K562 (cell line): ENCODE results near the gene PHC3. TPM values are rescaled to one million over a fixed set of nuclear protein-coding genes. Genes with fewer than 3 reads are reported as not detected.

ENCODE experiments used
- BRF1 ChIP-seq: IDR thresholded peaks from 3 replicates; pipeline ENCODE4 v1.6.1; 2011; ENCODE audit warnings: borderline replicate concordance, mild to moderate bottlenecking; ENCODE audit not compliant: insufficient read length; ENCODE audit errors: extremely low read depth
- E2F5 ChIP-seq: sonication (generic); formaldehyde crosslinking; IDR thresholded peaks from 2 replicates; pipeline ENCODE4 v1.8.0; 2022; ENCODE audit warnings: mild to moderate bottlenecking, missing genetic modification reagents
- ETS1 ChIP-seq: conservative IDR thresholded peaks from 2 replicates; pipeline ENCODE4 v1.6.1; 2011; ENCODE audit warnings: low read depth, mild to moderate bottlenecking, low read length; ENCODE audit not compliant: control insufficient read depth
- GTF2E2 ChIP-seq: fragments of 200-800 bp; sonication (Bioruptor generic); IDR thresholded peaks from 2 replicates; pipeline ENCODE4 v1.6.1; 2016; ENCODE audit warnings: missing genetic modification characterization, missing compliant biosample characterization
- GTF3C2 ChIP-seq: IDR thresholded peaks from 3 replicates; pipeline ENCODE4 v1.6.1; 2011; ENCODE audit warnings: borderline replicate concordance, mild to moderate bottlenecking, moderate library complexity; ENCODE audit not compliant: insufficient read length; ENCODE audit errors: extremely low read depth
- HDAC1 ChIP-seq, 2 experiments: fragments of 450-650 bp; IDR thresholded peaks; 2 replicates each; pipeline ENCODE4 v1.6.1; 2016 to 2017; ENCODE audit warnings: inconsistent platforms in 1 of 2, mild to moderate bottlenecking in 1 of 2, moderate library complexity in 1 of 2
- HIVEP1 ChIP-seq: fragments of 250-450 bp; sonication (Bioruptor Pico); IDR thresholded peaks from 2 replicates; pipeline ENCODE4 v1.4.0; 2020; ENCODE audit warnings: mild to moderate bottlenecking
- JUN ChIP-seq, 2 experiments: sonication (generic) in 1 of 2; formaldehyde crosslinking in 1 of 2; IDR thresholded peaks; 2 replicates each; pipeline versions ENCODE4 v1.6.1 to v1.8.0; 2012 to 2022; ENCODE audit warnings: borderline replicate concordance in 2 of 2, mild to moderate bottlenecking in 2 of 2, improper control_type of control experiment in 1 of 2, low read depth in 1 of 2, low read length in 1 of 2, missing genetic modification reagents in 1 of 2
- KAT7 ChIP-seq: sonication (generic); formaldehyde crosslinking; IDR thresholded peaks from 2 replicates; pipeline ENCODE4 v1.8.0; 2022; ENCODE audit warnings: missing genetic modification reagents, mild to moderate bottlenecking, borderline replicate concordance
- KHSRP ChIP-seq: fragments of 450-650 bp; IDR thresholded peaks from 2 replicates; pipeline ENCODE4 v1.6.1; 2017
- KLF6 ChIP-seq: fragments of 250-450 bp; sonication (Bioruptor Pico); IDR thresholded peaks from 2 replicates; pipeline ENCODE4 v1.4.0; 2020; ENCODE audit warnings: mild to moderate bottlenecking, moderate library complexity, borderline replicate concordance
- L3MBTL2 ChIP-seq: fragments of 450-650 bp; IDR thresholded peaks from 2 replicates; pipeline ENCODE4 v1.6.1; 2016; ENCODE audit warnings: mild to moderate bottlenecking, moderate library complexity
- MCM3 ChIP-seq: fragments of 450-650 bp; IDR thresholded peaks from 2 replicates; pipeline ENCODE4 v1.6.1; 2016
- MEF2D ChIP-seq: conservative IDR thresholded peaks from 2 replicates; pipeline ENCODE4 v1.6.1; 2016; ENCODE audit warnings: low read depth, missing genetic modification characterization, missing compliant biosample characterization
- MTA2 ChIP-seq: fragments of 450-650 bp; IDR thresholded peaks from 2 replicates; pipeline ENCODE4 v1.6.1; 2016; ENCODE audit warnings: low read depth
- MTF1 ChIP-seq: fragments of 250-450 bp; sonication (Bioruptor Pico); IDR thresholded peaks from 2 replicates; pipeline ENCODE4 v1.9.0; 2021; ENCODE audit warnings: moderate library complexity, mild to moderate bottlenecking, inconsistent platforms, borderline replicate concordance
- NFE2L1 ChIP-seq: fragments of 450-650 bp; IDR thresholded peaks from 2 replicates; pipeline ENCODE4 v1.6.1; 2016; ENCODE audit warnings: missing genetic modification characterization, low read depth, mild to moderate bottlenecking, missing compliant biosample characterization, moderate library complexity, borderline replicate concordance
- POLR2AphosphoS5 ChIP-seq: IDR thresholded peaks from 2 replicates; pipeline ENCODE4 v1.6.1; 2011; ENCODE audit warnings: mild to moderate bottlenecking, low read depth, low read length, moderate library complexity; ENCODE audit not compliant: control insufficient read depth, insufficient read depth
- PYGO2 ChIP-seq: fragments of 450-650 bp; IDR thresholded peaks from 2 replicates; pipeline ENCODE4 v1.6.1; 2016; ENCODE audit warnings: mild to moderate bottlenecking, missing genetic modification characterization, moderate library complexity, missing compliant biosample characterization
- RBM22 ChIP-seq: fragments of 200-400 bp; formaldehyde crosslinking; IDR thresholded peaks from 2 replicates; pipeline ENCODE4 v1.6.1; 2018; ENCODE audit warnings: low read length, low read depth; ENCODE audit not compliant: poor library complexity, severe bottlenecking
- ZNF174 ChIP-seq: fragments of 250-450 bp; sonication (Bioruptor Pico); IDR thresholded peaks from 2 replicates; pipeline ENCODE4 v1.4.0; 2020; ENCODE audit warnings: mild to moderate bottlenecking
- ZNF512 ChIP-seq: IDR thresholded peaks from 2 replicates; pipeline ENCODE4 v1.6.1; 2016; ENCODE audit warnings: missing genetic modification characterization, missing compliant biosample characterization
- ZNF551 ChIP-seq: fragments of 250-450 bp; sonication (Bioruptor Pico); IDR thresholded peaks from 2 replicates; pipeline ENCODE4 v1.5.0; 2021; ENCODE audit warnings: mild to moderate bottlenecking, moderate library complexity
- ZNF695 ChIP-seq: fragments of 450-650 bp; formaldehyde crosslinking; IDR thresholded peaks from 2 replicates; pipeline ENCODE4 v1.4.0; 2020; ENCODE audit warnings: mild to moderate bottlenecking, moderate library complexity
- polyA plus RNA-seq, 8 experiments: library from polyadenylated mRNA; depleted of rRNA in 4 of 8; stranded (reverse) in 5 of 8; unstranded in 3 of 8; fragments of >200 nt; fragmentation: Nextera tagmentation in 2 of 8; fragmentation: Illumina TruSeq in 1 of 8; extraction: Ambion mirVana in 2 of 8; extraction: Trizol in 1 of 8; gene quantifications; 2 replicates each; pipeline versions ENCODE4 v1.2.1 to v1.2.3, GENCODE V29; 2011 to 2014; ENCODE audit warnings: inconsistent platforms in 1 of 8, missing spikeins in 1 of 8
- total RNA-seq, 7 experiments: library from RNA; depleted of rRNA in 6 of 7; stranded (reverse); fragments of >200 nt in 6 of 7; fragmentation: Illumina TruSeq in 2 of 7; extraction: Trizol in 2 of 7; gene quantifications; 2 replicates each; pipeline versions ENCODE4 v1.2.1 to v1.2.3, GENCODE V29; 2011 to 2021; ENCODE audit warnings: low replicate concordance in 1 of 7

PHC3 gene
- total and polyA plus RNA-seq, 9 of the 15 experiments (the other 6 are each of a cell fraction or from before 2014, with no cell fraction given): 3.1 to 21.6 (median 10.5) TPM

- TF ChIP-seq E2F5 (CRISPR knock-in tag): no peak
- TF ChIP-seq MEF2D (tag): no peak
- no peak for TF ChIP-seq RBM22
- TF ChIP-seq MTF1: no peak
- no peak for TF ChIP-seq PYGO2 (tag)
- TF ChIP-seq KLF6: no peak
- no peak for TF ChIP-seq ZNF695 (CRISPR knock-in tag)
- no peak for TF ChIP-seq MCM3
- no peak for TF ChIP-seq POLR2AphosphoS5
- no peak for TF ChIP-seq KHSRP
- TF ChIP-seq L3MBTL2: no peak
- TF ChIP-seq ZNF512 (tag): no peak
- no peak for TF ChIP-seq ZNF551 (CRISPR knock-in tag)
- TF ChIP-seq ETS1: no peak
- no peak for TF ChIP-seq BRF1
- TF ChIP-seq HDAC1 (IDR thresholded peaks at IDR 0.05): no peak
- peak; percentile 61 for TF ChIP-seq NFE2L1 (tag)
- TF ChIP-seq MTA2: no peak
- no peak for TF ChIP-seq ZNF174 (CRISPR knock-in tag)
- TF ChIP-seq GTF3C2: no peak
- no peak for TF ChIP-seq JUN (IDR thresholded peaks at IDR 0.05; ENCODE audit: borderline replicate concordance, low read depth, low read length)
- no peak for TF ChIP-seq JUN (CRISPR knock-in tag; IDR thresholded peaks at IDR 0.05; ENCODE audit: borderline replicate concordance)
- TF ChIP-seq KAT7: no peak
- no peak for TF ChIP-seq GTF2E2 (tag)
- no peak for TF ChIP-seq HIVEP1
These were observed 37.1 kb downstream of the PHC3 start (continued) for GRCh38 chr3:170144437-170144843.
